ENCODE results near the gene SASH3. TPM values are rescaled to one million over a fixed set of nuclear protein-coding genes. Genes with fewer than 3 reads are reported as not detected.

SASH3 gene
- total RNA-seq, 1 experiment from 2014 or later = not detected

DNA sequence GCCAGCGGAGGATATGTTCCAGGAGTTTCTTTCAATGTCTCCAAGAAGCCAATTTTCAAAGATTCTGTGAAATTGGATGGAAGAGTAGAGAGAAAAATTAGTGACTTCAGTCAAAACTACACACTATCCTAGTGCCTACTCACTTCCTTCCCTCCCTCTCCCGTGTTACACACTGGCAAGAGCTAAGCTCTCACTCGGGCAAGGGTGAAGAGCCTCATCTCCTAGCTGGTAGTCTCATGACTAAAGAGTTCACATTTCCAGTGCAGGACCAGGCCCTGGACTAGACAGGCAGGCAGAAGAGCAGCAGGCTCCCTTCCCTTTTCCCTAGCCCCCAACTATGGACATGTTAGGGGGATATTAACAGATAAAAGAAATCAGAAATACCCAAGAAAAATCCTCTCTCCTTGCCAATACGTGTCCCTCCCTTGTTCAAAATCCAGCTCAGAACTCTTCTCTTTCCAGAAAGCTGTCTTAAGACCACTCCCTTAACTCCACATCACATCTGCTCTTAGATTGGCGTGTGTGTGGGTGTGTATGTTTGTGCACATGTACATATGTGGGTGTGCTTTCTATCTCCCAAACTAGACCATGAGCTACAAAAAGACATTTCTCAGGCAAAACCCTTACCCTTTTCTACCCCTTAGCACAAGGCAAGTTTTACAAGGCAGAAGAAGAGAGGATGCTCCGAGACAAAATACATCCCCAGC is 34.1 kb downstream of the SASH3 start:
- Histone ChIP-seq H4K20me1 (ENCODE audit: low read length) (no peaks in the 10 kb centered on the region), H3K36me3 (ENCODE audit: low read depth, low read length) (peaks cover 6% of the 10 kb centered on the region; the same call in 1 of the 2 replicates), H3K4me2 (ENCODE audit: low read length) (no peak overlapping the region), H3K27ac (ENCODE audit: low read length) (no peak overlapping the region), H3K4me3 (ENCODE audit: low read length) (no peak overlapping the region), H3K9me2 (replicated peaks; ENCODE audit: low read length) (no peaks in the 10 kb centered on the region), H3K27me3 (ENCODE audit: low read length) (no peaks in the 10 kb centered on the region), H3K4me1 (ENCODE audit: insufficient read depth, low read length) (no peaks in the 10 kb centered on the region), H3K9ac (ENCODE audit: low read length) (no peak overlapping the region), H3F3A (ENCODE audit: low read length, unreplicated experiment) (no peaks in the 10 kb centered on the region), H3K79me2 (ENCODE audit: low read length) (no peaks in the 10 kb centered on the region), H3K9me3 (ENCODE audit: low read length) (no peaks in the 10 kb centered on the region), H2AFZ (ENCODE audit: low read length) (no peak overlapping the region)
- ATAC-seq (no peak), DNase-seq (no peak)
- no TSS peak for BruUV-seq (replicated peaks)
- POLR2A ChIA-PET (ENCODE audit: unreplicated experiment) = no interaction called here
- intact Hi-C loops (cut with micrococcal nuclease) = no loop called here
- TF ChIP-seq EZH2phosphoT487 (IDR thresholded peaks at IDR 0.05; ENCODE audit: borderline replicate concordance, low read length) (no peak), EZH2 (IDR thresholded peaks at IDR 0.05; ENCODE audit: low read length, unreplicated experiment) (no peak)
- TF ChIP-seq, protein P1, sequence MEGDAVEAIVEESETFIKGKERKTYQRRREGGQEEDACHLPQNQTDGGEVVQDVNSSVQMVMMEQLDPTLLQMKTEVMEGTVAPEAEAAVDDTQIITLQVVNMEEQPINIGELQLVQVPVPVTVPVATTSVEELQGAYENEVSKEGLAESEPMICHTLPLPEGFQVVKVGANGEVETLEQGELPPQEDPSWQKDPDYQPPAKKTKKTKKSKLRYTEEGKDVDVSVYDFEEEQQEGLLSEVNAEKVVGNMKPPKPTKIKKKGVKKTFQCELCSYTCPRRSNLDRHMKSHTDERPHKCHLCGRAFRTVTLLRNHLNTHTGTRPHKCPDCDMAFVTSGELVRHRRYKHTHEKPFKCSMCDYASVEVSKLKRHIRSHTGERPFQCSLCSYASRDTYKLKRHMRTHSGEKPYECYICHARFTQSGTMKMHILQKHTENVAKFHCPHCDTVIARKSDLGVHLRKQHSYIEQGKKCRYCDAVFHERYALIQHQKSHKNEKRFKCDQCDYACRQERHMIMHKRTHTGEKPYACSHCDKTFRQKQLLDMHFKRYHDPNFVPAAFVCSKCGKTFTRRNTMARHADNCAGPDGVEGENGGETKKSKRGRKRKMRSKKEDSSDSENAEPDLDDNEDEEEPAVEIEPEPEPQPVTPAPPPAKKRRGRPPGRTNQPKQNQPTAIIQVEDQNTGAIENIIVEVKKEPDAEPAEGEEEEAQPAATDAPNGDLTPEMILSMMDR (conservative IDR thresholded peaks at IDR 0.05; ENCODE audit: low read depth, low read length) = no peak
- CTCF ChIA-PET = no interaction called here

DNA sequence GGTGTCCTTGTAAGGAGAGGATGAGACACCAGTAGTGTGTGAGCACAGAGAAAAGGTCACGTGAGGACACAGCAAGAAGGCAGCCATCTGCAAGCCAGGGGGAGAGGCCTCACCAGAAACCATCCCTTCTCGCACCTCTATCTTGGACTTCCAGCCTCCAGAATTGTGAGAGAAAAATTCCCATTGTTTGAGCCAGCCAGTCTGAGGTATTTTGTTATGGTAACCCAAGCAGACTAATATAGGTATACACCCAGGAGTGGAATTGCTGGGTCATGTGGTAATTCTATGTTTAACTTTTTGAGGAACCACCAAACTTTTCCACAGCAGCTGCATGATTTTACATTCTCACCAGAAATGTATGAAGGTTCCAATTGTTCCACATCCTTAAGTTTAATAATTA is 38.4 kb downstream of the SASH3 start:
- no peak overlapping the region for H3K4me3 ChIP-seq (ENCODE audit: low read length)
- H4K20me1 ChIP-seq (ENCODE audit: low read length) = no peaks in the 10 kb centered on the region
- no peaks in the 10 kb centered on the region for H3K27me3 ChIP-seq (ENCODE audit: low read length)
- DNase-seq (no peak), ATAC-seq (no peak)
- BruUV-seq (replicated peaks) = no TSS peak
- H2AFZ ChIP-seq (ENCODE audit: low read length) = no peak overlapping the region
- ChIA-PET POLR2A (ENCODE audit: unreplicated experiment) (no interaction called here), CTCF (no interaction called here)
- H3K79me2 ChIP-seq (ENCODE audit: low read length) = no peaks in the 10 kb centered on the region
- H3K9me3 ChIP-seq (ENCODE audit: low read length) = no peaks in the 10 kb centered on the region
- no peak overlapping the region for H3K9ac ChIP-seq (ENCODE audit: low read length)
- TF ChIP-seq EZH2phosphoT487 (IDR thresholded peaks at IDR 0.05; ENCODE audit: borderline replicate concordance, low read length) = no peak
- TF ChIP-seq EZH2 (IDR thresholded peaks at IDR 0.05; ENCODE audit: low read length, unreplicated experiment) = no peak
- TF ChIP-seq, protein P1 (conservative IDR thresholded peaks at IDR 0.05; ENCODE audit: low read depth, low read length) = no peak
- no peak overlapping the region for H3K4me2 ChIP-seq (ENCODE audit: low read length)
- no peaks in the 10 kb centered on the region for H3F3A ChIP-seq (ENCODE audit: low read length, unreplicated experiment)
- H3K9me2 ChIP-seq (replicated peaks; ENCODE audit: low read length) = no peaks in the 10 kb centered on the region
- H3K27ac ChIP-seq (ENCODE audit: low read length) = no peak overlapping the region
- H3K36me3 ChIP-seq (ENCODE audit: low read depth, low read length) = no peaks in the 10 kb centered on the region
- intact Hi-C loops (cut with micrococcal nuclease) = no loop called here
- no peaks in the 10 kb centered on the region for H3K4me1 ChIP-seq (ENCODE audit: insufficient read depth, low read length)

DNA sequence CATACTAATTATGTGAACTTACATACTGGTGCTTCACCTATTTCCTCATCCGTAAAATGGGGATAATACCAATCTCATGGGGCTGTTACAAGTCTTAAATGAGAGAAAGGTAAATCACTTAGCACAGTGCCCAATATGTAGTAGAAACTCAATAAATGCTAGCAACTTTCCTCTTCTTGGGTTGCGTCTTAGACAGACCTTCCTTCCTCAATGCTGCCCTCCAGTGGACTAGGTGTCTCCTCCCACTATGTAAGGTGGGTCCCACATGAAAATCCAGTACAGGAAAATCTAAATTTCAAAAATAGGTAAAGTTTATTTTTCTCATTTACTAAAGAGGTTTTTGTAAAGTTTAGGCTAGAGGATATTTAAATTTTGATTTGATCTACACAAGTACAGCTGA is 43.4 kb downstream of the SASH3 start:
- intact Hi-C loops (cut with micrococcal nuclease) = loop anchor here (1.0 to 10.0 kb wide), 3 partner anchors 167 to 216 kb away; no protein-coding TSS in a partner anchor
- Histone ChIP-seq H2AFZ (ENCODE audit: low read length) (no peak overlapping the region), H3K4me2 (ENCODE audit: low read length) (no peak overlapping the region), H3F3A (ENCODE audit: low read length, unreplicated experiment) (no peaks in the 10 kb centered on the region), H4K20me1 (ENCODE audit: low read length) (no peaks in the 10 kb centered on the region), H3K36me3 (ENCODE audit: low read depth, low read length) (no peaks in the 10 kb centered on the region; the same call in 1 of the 2 replicates), H3K27ac (ENCODE audit: low read length) (no peak overlapping the region), H3K9me2 (replicated peaks; ENCODE audit: low read length) (no peaks in the 10 kb centered on the region), H3K4me3 (ENCODE audit: low read length) (no peak overlapping the region), H3K4me1 (ENCODE audit: insufficient read depth, low read length) (no peaks in the 10 kb centered on the region), H3K9ac (ENCODE audit: low read length) (no peak overlapping the region), H3K9me3 (ENCODE audit: low read length) (no peaks in the 10 kb centered on the region), H3K79me2 (ENCODE audit: low read length) (no peaks in the 10 kb centered on the region), H3K27me3 (ENCODE audit: low read length) (no peaks in the 10 kb centered on the region)
- TF ChIP-seq, protein P1 (conservative IDR thresholded peaks at IDR 0.05; ENCODE audit: low read depth, low read length) = peak; percentile 72
- TF ChIP-seq EZH2phosphoT487 (IDR thresholded peaks at IDR 0.05; ENCODE audit: borderline replicate concordance, low read length) = no peak
- TSS peak; percentile 23 for BruUV-seq (replicated peaks)
- peak; percentile 61 for DNase-seq
- ChIA-PET POLR2A (ENCODE audit: unreplicated experiment) (no interaction called here), CTCF (no interaction called here)
- ATAC-seq = peak; percentile 68; the same call in 1 of the 2 replicates
